ENCODE measurements around the gene STIM1. TPM values are rescaled to one million over a fixed set of nuclear protein-coding genes. Genes with fewer than 3 reads are reported as not detected.

The STIM1 gene
- total RNA-seq, 1 experiment from 2014 or later = 18.0 TPM

GRCh38 chr11:4083198-4083597, 227.7 kb downstream of the STIM1 start:
- ChIA-PET POLR2A (no interaction called here), CTCF (interaction anchor here (2.8 to 3.0 kb wide), 2 partner anchors 10 to 229 kb away, joined by 14 to 19 read pairs; partner anchors contain the start of gene STIM1)
- no peaks in the 10 kb centered on the region for H3K36me3 Mint-ChIP-seq
- H3K9me3 Mint-ChIP-seq = no peaks in the 10 kb centered on the region
- H3K4me1 Mint-ChIP-seq = peaks cover 12% of the 10 kb centered on the region
- H3K27ac Mint-ChIP-seq = no peak overlapping the region
- TF ChIP-seq, protein P1, sequence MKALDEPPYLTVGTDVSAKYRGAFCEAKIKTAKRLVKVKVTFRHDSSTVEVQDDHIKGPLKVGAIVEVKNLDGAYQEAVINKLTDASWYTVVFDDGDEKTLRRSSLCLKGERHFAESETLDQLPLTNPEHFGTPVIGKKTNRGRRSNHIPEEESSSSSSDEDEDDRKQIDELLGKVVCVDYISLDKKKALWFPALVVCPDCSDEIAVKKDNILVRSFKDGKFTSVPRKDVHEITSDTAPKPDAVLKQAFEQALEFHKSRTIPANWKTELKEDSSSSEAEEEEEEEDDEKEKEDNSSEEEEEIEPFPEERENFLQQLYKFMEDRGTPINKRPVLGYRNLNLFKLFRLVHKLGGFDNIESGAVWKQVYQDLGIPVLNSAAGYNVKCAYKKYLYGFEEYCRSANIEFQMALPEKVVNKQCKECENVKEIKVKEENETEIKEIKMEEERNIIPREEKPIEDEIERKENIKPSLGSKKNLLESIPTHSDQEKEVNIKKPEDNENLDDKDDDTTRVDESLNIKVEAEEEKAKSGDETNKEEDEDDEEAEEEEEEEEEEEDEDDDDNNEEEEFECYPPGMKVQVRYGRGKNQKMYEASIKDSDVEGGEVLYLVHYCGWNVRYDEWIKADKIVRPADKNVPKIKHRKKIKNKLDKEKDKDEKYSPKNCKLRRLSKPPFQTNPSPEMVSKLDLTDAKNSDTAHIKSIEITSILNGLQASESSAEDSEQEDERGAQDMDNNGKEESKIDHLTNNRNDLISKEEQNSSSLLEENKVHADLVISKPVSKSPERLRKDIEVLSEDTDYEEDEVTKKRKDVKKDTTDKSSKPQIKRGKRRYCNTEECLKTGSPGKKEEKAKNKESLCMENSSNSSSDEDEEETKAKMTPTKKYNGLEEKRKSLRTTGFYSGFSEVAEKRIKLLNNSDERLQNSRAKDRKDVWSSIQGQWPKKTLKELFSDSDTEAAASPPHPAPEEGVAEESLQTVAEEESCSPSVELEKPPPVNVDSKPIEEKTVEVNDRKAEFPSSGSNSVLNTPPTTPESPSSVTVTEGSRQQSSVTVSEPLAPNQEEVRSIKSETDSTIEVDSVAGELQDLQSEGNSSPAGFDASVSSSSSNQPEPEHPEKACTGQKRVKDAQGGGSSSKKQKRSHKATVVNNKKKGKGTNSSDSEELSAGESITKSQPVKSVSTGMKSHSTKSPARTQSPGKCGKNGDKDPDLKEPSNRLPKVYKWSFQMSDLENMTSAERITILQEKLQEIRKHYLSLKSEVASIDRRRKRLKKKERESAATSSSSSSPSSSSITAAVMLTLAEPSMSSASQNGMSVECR (CRISPR knock-in tag; IDR thresholded peaks at IDR 0.05; ENCODE audit: borderline replicate concordance) = no peak
- TF ChIP-seq, protein P2, sequence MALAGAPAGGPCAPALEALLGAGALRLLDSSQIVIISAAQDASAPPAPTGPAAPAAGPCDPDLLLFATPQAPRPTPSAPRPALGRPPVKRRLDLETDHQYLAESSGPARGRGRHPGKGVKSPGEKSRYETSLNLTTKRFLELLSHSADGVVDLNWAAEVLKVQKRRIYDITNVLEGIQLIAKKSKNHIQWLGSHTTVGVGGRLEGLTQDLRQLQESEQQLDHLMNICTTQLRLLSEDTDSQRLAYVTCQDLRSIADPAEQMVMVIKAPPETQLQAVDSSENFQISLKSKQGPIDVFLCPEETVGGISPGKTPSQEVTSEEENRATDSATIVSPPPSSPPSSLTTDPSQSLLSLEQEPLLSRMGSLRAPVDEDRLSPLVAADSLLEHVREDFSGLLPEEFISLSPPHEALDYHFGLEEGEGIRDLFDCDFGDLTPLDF (CRISPR knock-in tag; IDR thresholded peaks at IDR 0.05) = no peak
- no peak for TF ChIP-seq ZBTB21 (CRISPR knock-in tag; IDR thresholded peaks at IDR 0.05; ENCODE audit: borderline replicate concordance)
- TF ChIP-seq, protein P3, sequence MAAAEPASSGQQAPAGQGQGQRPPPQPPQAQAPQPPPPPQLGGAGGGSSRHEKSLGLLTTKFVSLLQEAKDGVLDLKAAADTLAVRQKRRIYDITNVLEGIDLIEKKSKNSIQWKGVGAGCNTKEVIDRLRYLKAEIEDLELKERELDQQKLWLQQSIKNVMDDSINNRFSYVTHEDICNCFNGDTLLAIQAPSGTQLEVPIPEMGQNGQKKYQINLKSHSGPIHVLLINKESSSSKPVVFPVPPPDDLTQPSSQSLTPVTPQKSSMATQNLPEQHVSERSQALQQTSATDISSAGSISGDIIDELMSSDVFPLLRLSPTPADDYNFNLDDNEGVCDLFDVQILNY (CRISPR knock-in tag; IDR thresholded peaks at IDR 0.05) = no peak
- TF ChIP-seq OVOL2 (CRISPR knock-in tag; IDR thresholded peaks at IDR 0.05; ENCODE audit: borderline replicate concordance) = no peak
- no peak for TF ChIP-seq FOXP1 (CRISPR knock-in tag; IDR thresholded peaks at IDR 0.05; ENCODE audit: borderline replicate concordance)
- TF ChIP-seq ZNF219 (CRISPR knock-in tag; IDR thresholded peaks at IDR 0.05; ENCODE audit: borderline replicate concordance) = no peak
- DNase-seq (ENCODE audit: low spot score) (no peak), ATAC-seq (no peak)
- no peak overlapping the region for H3K4me3 Mint-ChIP-seq
- no peaks in the 10 kb centered on the region for H3K27me3 Mint-ChIP-seq (ENCODE audit: low read depth)

DNA sequence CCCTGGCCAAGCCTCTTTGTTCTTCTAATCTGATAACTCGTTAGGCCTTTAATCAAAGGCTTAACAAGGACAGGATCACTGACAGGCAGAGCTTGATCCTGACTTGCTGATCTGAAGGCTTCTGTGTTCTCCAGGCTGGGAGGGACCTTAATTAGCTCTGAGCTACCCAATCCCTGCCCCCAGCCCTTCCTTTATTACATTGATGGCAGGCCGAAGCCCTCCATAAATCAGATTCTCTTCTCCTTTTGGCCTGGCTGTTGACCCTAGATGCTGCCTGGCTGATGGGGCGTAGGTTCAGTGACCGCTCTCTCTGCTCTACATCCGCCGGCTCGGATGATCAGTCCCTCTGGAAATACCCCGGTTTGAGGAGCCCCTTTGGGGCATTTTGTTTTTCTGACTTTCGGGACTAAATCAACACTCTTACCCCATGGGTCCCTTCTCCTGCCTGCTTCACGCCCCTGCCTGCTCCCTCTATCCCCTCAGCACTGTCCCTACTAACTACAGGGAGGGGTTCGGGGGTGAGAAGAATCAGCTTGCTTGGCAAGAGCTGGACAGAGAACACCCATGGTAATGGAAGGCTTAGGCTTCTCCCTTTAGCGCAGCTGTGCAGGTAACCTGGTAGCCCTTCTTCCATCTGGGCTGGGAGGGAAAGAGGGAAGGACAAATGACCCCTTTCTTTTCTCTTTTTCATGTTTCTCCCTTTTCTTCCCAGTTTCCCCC, 229.1 kb downstream of the STIM1 start:
- Mint-ChIP-seq H3K27me3 (ENCODE audit: low read depth) (no peaks in the 10 kb centered on the region), H3K27ac (no peak overlapping the region), H3K4me1 (peaks cover 12% of the 10 kb centered on the region), H3K9me3 (no peaks in the 10 kb centered on the region), H3K4me3 (no peak overlapping the region), H3K36me3 (no peaks in the 10 kb centered on the region)
- DNase-seq (ENCODE audit: low spot score) = no peak
- no peak for TF ChIP-seq FOXK1 (CRISPR knock-in tag; IDR thresholded peaks at IDR 0.05)
- ChIA-PET CTCF (interaction anchor here (0.7 to 1.9 kb wide), 4 partner anchors 12 to 276 kb away, joined by 3 to 11 read pairs (median 7); partner anchors contain the start of genes PGAP2 and STIM1), POLR2A (no interaction called here)
- ATAC-seq = no peak

- ChIA-PET POLR2A (no interaction called here), CTCF (interaction anchor here (0.6 to 1.9 kb wide), 5 partner anchors 13 to 277 kb away, joined by 3 to 11 read pairs (median 4); partner anchors contain the start of genes PGAP2 and STIM1)
- DNase-seq (ENCODE audit: low spot score) (no peak), ATAC-seq (no peak)
- Mint-ChIP-seq H3K27ac (no peak overlapping the region), H3K4me1 (peaks cover 12% of the 10 kb centered on the region), H3K4me3 (no peak overlapping the region), H3K36me3 (no peaks in the 10 kb centered on the region), H3K9me3 (no peaks in the 10 kb centered on the region), H3K27me3 (ENCODE audit: low read depth) (no peaks in the 10 kb centered on the region)
- TF ChIP-seq, protein P4, sequence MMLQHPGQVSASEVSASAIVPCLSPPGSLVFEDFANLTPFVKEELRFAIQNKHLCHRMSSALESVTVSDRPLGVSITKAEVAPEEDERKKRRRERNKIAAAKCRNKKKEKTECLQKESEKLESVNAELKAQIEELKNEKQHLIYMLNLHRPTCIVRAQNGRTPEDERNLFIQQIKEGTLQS (CRISPR knock-in tag; conservative IDR thresholded peaks at IDR 0.05) = no peak
- no peak for TF ChIP-seq ZNF512 (CRISPR knock-in tag; IDR thresholded peaks at IDR 0.05; ENCODE audit: borderline replicate concordance)
- TF ChIP-seq CREB1 (CRISPR knock-in tag; IDR thresholded peaks at IDR 0.05) = no peak
- TF ChIP-seq, protein P5, sequence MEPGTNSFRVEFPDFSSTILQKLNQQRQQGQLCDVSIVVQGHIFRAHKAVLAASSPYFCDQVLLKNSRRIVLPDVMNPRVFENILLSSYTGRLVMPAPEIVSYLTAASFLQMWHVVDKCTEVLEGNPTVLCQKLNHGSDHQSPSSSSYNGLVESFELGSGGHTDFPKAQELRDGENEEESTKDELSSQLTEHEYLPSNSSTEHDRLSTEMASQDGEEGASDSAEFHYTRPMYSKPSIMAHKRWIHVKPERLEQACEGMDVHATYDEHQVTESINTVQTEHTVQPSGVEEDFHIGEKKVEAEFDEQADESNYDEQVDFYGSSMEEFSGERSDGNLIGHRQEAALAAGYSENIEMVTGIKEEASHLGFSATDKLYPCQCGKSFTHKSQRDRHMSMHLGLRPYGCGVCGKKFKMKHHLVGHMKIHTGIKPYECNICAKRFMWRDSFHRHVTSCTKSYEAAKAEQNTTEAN (CRISPR knock-in tag; IDR thresholded peaks at IDR 0.05) = no peak
- no peak for TF ChIP-seq JAZF1 (CRISPR knock-in tag; IDR thresholded peaks at IDR 0.05)
- no peak for TF ChIP-seq KAT7 (CRISPR knock-in tag; IDR thresholded peaks at IDR 0.05; ENCODE audit: borderline replicate concordance)
- TF ChIP-seq MYBL2 (CRISPR knock-in tag; IDR thresholded peaks at IDR 0.05) = no peak
- no peak for TF ChIP-seq SMAD3 (CRISPR knock-in tag; IDR thresholded peaks at IDR 0.05; ENCODE audit: borderline replicate concordance)
- TF ChIP-seq FOXJ3 (CRISPR knock-in tag; IDR thresholded peaks at IDR 0.05; ENCODE audit: borderline replicate concordance) = no peak
- no peak for TF ChIP-seq IRF2 (CRISPR knock-in tag; IDR thresholded peaks at IDR 0.05; ENCODE audit: borderline replicate concordance, low read depth)
- TF ChIP-seq OVOL2 (CRISPR knock-in tag; IDR thresholded peaks at IDR 0.05; ENCODE audit: borderline replicate concordance) = no peak
- no peak for TF ChIP-seq GABPB1 (CRISPR knock-in tag; IDR thresholded peaks at IDR 0.05)
- TF ChIP-seq SMAD4 (CRISPR knock-in tag; IDR thresholded peaks at IDR 0.05) = no peak
- TF ChIP-seq, protein P6, sequence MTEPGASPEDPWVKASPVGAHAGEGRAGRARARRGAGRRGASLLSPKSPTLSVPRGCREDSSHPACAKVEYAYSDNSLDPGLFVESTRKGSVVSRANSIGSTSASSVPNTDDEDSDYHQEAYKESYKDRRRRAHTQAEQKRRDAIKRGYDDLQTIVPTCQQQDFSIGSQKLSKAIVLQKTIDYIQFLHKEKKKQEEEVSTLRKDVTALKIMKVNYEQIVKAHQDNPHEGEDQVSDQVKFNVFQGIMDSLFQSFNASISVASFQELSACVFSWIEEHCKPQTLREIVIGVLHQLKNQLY (CRISPR knock-in tag; IDR thresholded peaks at IDR 0.05) = no peak
These were observed 230.1 kb downstream of the STIM1 start for GRCh38 chr11:4085575-4085974.

All from WTC11 (cell line).